ENCODE results near the gene IL1B.

DNA sequence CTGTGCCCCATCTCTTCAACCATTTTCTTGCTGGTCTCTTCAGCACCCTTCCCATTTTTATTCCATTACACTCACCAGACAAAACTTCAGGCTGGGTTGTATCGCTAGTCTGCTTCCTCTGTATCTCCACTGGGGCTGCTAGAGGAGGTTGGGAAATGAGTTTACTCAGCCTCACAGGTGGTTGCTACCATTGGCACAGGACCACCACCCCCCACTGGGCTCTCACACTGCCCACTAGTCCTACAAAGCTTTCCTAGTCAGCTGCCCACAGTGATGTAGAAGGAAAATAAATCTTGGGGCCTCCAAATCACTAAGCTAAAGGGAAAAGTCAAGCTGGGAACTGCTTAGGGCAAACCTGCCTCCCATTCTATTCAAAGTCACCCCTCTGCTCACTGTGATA is 12.3 kb upstream of the IL1B start:
- TF ChIP-seq, protein P1, sequence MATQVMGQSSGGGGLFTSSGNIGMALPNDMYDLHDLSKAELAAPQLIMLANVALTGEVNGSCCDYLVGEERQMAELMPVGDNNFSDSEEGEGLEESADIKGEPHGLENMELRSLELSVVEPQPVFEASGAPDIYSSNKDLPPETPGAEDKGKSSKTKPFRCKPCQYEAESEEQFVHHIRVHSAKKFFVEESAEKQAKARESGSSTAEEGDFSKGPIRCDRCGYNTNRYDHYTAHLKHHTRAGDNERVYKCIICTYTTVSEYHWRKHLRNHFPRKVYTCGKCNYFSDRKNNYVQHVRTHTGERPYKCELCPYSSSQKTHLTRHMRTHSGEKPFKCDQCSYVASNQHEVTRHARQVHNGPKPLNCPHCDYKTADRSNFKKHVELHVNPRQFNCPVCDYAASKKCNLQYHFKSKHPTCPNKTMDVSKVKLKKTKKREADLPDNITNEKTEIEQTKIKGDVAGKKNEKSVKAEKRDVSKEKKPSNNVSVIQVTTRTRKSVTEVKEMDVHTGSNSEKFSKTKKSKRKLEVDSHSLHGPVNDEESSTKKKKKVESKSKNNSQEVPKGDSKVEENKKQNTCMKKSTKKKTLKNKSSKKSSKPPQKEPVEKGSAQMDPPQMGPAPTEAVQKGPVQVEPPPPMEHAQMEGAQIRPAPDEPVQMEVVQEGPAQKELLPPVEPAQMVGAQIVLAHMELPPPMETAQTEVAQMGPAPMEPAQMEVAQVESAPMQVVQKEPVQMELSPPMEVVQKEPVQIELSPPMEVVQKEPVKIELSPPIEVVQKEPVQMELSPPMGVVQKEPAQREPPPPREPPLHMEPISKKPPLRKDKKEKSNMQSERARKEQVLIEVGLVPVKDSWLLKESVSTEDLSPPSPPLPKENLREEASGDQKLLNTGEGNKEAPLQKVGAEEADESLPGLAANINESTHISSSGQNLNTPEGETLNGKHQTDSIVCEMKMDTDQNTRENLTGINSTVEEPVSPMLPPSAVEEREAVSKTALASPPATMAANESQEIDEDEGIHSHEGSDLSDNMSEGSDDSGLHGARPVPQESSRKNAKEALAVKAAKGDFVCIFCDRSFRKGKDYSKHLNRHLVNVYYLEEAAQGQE (IDR thresholded peaks at IDR 0.05; ENCODE audit: insufficient read depth in 1 of 2, low read depth in 2 of 2, low read length in 2 of 2), result no peak
- TF ChIP-seq SIN3A (IDR thresholded peaks at IDR 0.05; ENCODE audit: borderline replicate concordance, insufficient read depth, low read length), result no peak
